GM18502 (cell line): Measurements from ENCODE around the gene METTL13.
"Not testable (repeated sequence)": the region's sequence is repeated elsewhere in the genome, so short reads cannot be mapped to it uniquely, and the experiment has no call there.

Experiments
- ATAC-seq: cut with Tn5 transposase; IDR thresholded peaks from one replicate; pipeline ENCODE4 v1.9.1; 2021; ENCODE audit warnings: mild to moderate bottlenecking; ENCODE audit not compliant: unreplicated experiment, poor library complexity

The METTL13 gene

DNA sequence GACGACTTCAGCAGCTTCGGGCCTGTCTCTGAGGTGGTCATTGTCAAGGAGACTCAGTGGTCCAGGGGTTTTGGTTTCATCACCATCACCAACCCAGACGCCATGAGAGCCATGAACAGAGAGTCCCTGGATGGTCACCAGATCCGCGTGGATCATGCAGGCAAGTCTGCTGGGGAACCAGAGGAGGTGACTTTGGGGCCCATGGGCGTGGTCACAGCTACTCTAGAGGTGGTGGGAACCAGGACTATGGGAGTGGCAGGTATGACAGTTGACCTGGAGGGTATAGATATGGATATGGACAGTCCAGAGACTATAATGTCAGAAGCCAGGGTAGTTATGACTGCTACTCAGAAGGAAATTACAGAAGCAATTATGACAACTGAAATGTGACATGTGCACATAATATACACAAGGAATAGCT is 19.3 kb upstream of the METTL13 start:
- ATAC-seq: no peak

DNA sequence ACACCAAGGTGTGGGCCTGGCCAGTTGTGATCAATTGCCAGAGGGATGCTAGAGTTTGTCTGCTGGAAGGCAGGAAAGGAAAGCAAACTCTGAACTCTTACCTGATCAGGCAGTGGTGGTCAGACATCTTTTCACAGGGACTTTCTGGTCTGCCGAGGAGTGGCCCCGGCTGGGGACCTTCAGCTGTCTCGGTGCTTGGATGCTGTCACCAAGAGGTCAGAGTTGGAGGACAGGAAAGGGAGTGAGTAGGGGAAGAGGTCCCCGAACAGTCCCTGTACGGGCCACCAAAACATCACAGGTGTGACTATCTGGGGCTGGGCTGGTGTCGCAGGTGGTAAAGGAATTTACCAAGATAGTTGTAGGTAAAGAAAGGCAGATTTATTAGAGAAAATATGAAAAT is 17.7 kb upstream of the METTL13 start:
- no peak for ATAC-seq

DNA sequence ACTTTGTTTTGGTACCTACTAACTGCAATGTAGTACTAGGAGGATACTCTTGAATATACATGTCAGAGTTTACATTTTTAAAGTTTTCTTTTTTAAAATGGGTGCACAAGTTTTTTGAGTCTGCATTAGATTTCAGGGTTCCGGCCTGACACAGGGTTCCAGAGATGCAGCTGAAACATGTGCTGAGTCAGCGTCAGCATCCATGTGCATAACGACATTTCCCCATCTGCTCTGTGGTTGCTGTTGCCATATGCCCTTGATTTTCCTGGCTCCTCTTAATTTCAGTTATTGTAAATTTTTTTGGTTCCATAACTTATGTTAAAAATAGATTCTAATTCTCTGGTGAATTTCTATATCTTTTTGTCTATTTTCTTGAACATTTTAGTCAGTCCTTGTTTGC is 12.3 kb upstream of the METTL13 start:
- no peak for ATAC-seq

- no peak for ATAC-seq
Observed at GRCh38 chr1:171769754-171770153, 11.7 kb upstream of the METTL13 start.

GRCh38 chr1:171772312-171772711 is 9.1 kb upstream of the METTL13 start:
- no peak for ATAC-seq

- ATAC-seq: no peak
Observed at GRCh38 chr1:171780583-171781175, 781 bp upstream of the METTL13 start.

DNA sequence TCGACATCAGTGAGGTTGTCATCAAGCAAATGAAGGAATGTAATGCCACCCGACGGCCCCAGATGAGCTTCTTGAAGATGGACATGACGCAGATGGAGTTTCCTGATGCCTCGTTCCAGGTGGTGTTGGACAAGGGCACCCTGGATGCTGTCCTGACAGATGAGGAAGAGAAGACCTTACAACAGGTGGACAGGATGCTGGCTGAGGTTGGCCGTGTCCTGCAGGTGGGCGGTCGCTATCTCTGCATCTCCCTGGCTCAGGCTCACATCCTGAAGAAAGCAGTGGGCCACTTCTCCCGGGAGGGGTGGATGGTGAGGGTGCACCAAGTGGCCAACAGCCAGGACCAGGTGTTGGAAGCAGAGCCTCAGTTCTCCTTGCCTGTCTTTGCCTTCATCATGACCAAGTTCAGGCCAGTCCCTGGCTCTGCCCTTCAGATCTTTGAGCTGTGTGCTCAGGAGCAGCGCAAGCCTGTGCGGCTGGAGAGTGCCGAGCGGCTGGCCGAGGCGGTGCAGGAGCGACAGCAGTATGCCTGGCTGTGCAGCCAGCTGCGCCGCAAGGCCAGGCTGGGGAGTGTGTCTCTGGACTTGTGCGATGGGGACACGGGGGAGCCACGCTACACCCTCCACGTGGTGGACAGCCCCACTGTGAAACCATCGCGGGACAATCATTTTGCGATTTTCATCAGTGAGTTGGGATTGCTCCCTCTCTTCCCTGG is 2.5 kb downstream of the METTL13 start:
- ATAC-seq: no peak

GRCh38 chr1:171784784-171785183 is 3.3 kb downstream of the METTL13 start:
- no peak for ATAC-seq

- no peak for ATAC-seq
Observed at GRCh38 chr1:171785766-171786165, 4.3 kb downstream of the METTL13 start.

GRCh38 chr1:171786534-171786933 is 5.1 kb downstream of the METTL13 start:
- ATAC-seq: no peak

GRCh38 chr1:171787686-171788480 is 6.4 kb downstream of the METTL13 start:
- ATAC-seq: no peak

DNA sequence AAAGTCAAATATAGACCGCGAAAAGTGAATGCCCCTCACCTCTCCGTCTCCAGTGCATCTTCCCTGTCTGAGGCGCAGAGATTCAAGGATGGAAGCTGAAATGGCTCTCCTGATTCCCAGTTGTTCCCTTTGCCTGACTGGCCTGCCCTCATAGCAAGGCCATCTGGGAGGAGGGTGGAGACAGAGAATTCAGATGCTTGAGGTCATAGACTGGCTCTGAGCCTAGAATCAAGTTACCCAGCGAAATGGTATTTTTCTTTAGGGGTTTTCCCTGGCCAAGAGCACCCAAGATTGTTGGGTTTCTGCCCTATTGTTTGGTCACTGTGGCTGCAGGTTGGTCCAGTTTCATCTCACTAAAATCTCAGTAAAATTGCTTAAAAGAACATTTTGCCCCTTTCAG is 7.2 kb downstream of the METTL13 start:
- ATAC-seq: no peak

DNA sequence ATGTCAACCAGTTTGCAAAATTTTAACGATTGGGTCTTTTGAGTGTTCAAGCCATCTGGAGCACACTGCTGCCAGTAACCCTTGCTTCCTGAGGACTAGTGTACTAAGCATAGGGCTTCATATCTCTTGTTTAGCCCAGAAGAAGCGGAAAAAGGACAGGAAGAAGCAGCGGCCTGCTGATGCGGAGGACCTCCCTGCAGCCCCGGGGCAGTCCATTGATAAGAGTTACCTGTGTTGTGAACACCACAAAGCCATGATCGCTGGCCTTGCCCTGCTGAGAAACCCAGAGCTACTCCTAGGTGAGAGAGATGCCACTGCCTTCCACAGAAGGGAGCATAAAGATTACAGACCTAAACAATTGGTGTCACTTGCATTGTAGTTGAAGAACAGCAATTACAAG is 8.9 kb downstream of the METTL13 start:
- ATAC-seq: no peak

GRCh38 chr1:171792656-171793369 is 11.4 kb downstream of the METTL13 start:
- no peak for ATAC-seq

DNA sequence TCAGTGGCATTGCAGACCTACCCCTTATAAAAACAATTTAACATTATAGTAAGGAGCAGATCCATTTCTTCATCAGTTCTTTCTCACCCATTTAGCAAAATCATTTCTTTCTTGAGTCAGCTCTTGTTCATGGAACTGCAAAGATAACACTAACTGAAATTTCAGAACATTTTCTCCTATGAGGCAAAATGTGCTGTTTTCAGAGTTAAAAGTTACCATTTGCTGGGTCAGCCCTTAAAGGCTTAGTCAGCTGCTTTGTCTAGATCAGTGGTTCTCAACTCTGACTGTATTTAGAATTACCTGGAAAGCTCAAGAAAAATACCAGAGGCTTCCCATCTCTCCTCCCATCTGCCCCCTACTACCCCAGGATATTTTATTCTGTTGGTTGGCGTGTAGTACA is 12.2 kb downstream of the METTL13 start:
- no peak for ATAC-seq

GRCh38 chr1:171794085-171794484 is 12.6 kb downstream of the METTL13 start:
- no peak for ATAC-seq

GRCh38 chr1:171796592-171796991 is 15.1 kb downstream of the METTL13 start:
- ATAC-seq: no peak

DNA sequence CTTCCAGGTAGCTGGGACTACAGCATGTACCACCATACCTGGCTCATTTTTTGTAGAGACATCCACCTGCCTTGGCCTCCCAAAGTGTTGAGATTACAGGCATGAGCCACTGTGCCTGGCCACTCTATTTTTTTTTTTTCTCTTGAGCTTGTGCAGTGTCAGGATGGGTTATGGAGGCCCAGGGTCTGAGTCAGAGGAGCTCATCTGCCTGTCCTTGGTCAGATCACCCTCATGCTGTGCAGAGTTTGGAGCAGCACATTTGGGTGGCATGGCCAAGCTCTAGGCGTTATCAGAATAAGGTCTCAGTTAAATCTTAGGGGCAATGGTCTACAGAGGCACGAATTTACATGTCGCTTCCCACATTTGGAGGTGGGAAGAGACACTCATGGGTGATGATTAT is 16.9 kb downstream of the METTL13 start:
- ATAC-seq: no peak

DNA sequence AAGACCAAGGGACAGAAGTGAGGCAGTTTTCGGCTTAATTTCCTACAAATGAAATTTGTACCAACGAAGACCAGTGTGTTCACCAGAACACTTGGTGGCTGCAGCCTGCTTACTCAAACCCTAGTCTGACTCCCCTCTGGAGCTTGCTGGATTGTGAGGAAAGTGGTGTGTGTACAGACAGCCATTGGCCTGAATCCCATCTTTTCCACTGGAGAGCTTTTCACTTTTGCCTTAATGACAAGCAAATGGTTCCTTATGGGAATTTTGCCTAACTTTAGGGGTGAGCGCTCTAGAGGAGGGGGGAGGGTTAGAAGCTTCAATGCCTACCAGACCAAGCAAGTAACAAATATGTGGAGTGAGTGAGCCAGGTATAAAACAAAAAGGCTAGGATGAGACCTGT is 17.3 kb downstream of the METTL13 start:
- ATAC-seq: no peak

GRCh38 chr1:171799166-171799565 is 17.7 kb downstream of the METTL13 start:
- ATAC-seq: no peak

GRCh38 chr1:171799698-171800097 is 18.2 kb downstream of the METTL13 start:
- ATAC-seq: not testable (repeated sequence)
